ENCODE measurements around the gene DYTN.
A peak's percentile ranks its signal among the peaks of the same experiment; 100 is the strongest.

Gene DYTN

GRCh38 chr2:206696910-206697309 is 21.3 kb downstream of the DYTN start:
- DNase-seq, result no peak

- DNase-seq, result peak; percentile 41
These were observed 24.6 kb downstream of the DYTN start for GRCh38 chr2:206693399-206694137.

GRCh38 chr2:206692971-206693370 is 25.2 kb downstream of the DYTN start:
- DNase-seq, result no peak

- no peak for DNase-seq
These were observed 29.2 kb downstream of the DYTN start for GRCh38 chr2:206688990-206689389.

- no peak for DNase-seq
These were observed 29.7 kb downstream of the DYTN start for GRCh38 chr2:206688453-206688852.

GRCh38 chr2:206683546-206683945 is 34.6 kb downstream of the DYTN start:
- DNase-seq, result no peak

GRCh38 chr2:206670531-206671319 is 47.5 kb downstream of the DYTN start:
- DNase-seq, result no peak

GRCh38 chr2:206665251-206665650 is 52.9 kb downstream of the DYTN start:
- no peak for DNase-seq

- no peak for DNase-seq
These were observed 61.1 kb downstream of the DYTN start for GRCh38 chr2:206657087-206657486.

GRCh38 chr2:206647985-206648384 is 70.2 kb downstream of the DYTN start:
- DNase-seq, result no peak

GRCh38 chr2:206642075-206643025 is 75.8 kb downstream of the DYTN start, which contains the start of gene FAM237A:
Gene FAM237A (plus strand): TSS chr2:206642487. CDS start chr2:206644237, 1,750 bp downstream.
- no peak for DNase-seq

- DNase-seq, result no peak
These were observed 77.0 kb downstream of the DYTN start for GRCh38 chr2:206641226-206641625.

GRCh38 chr2:206639636-206640035 is 78.6 kb downstream of the DYTN start:
- DNase-seq, result no peak

- no peak for DNase-seq
These were observed 83.2 kb downstream of the DYTN start for GRCh38 chr2:206635015-206635414.

- no peak for DNase-seq
These were observed 86.9 kb downstream of the DYTN start for GRCh38 chr2:206631340-206631739.

- no peak for DNase-seq
These were observed 90.6 kb downstream of the DYTN start for GRCh38 chr2:206627632-206628031.

- no peak for DNase-seq
These were observed 92.1 kb downstream of the DYTN start for GRCh38 chr2:206626108-206626507.

- DNase-seq, result no peak
These were observed 99.2 kb downstream of the DYTN start for GRCh38 chr2:206619011-206619410.

- no peak for DNase-seq
These were observed 102.0 kb downstream of the DYTN start for GRCh38 chr2:206616151-206616550.

- no peak for DNase-seq
These were observed 102.6 kb downstream of the DYTN start for GRCh38 chr2:206615417-206616089.

GRCh38 chr2:206614811-206615210 is 103.4 kb downstream of the DYTN start:
- no peak for DNase-seq

GRCh38 chr2:206611736-206612135 is 106.5 kb downstream of the DYTN start:
- no peak for DNase-seq

All from SHP77 treated with DMSO at 0.1 percent for 48 hours (cell line).